Colonic mucosa (tissue), 4 donors: ENCODE results near the gene PDLIM7. TPM values are rescaled to one million over a fixed set of nuclear protein-coding genes. Genes with fewer than 3 reads are reported as not detected.

ENCODE experiments used
- DNase-seq: peaks from one replicate; pipeline ENCODE4 v3.0.0-alpha.2; 2020
- H3K27ac ChIP-seq: fragments of 200-600 bp; one replicate; pipeline ENCODE4 v1.8.0; 2021
- H3K27me3 ChIP-seq: fragments of 200-600 bp; one replicate; pipeline ENCODE4 v1.8.0; 2021
- H3K36me3 ChIP-seq: fragments of 200-600 bp; one replicate; pipeline ENCODE4 v1.8.0; 2021
- H3K4me1 ChIP-seq: fragments of 200-600 bp; one replicate; pipeline ENCODE4 v1.8.0; 2021; ENCODE audit warnings: mild to moderate bottlenecking
- H3K4me3 ChIP-seq: fragments of 200-600 bp; one replicate; pipeline ENCODE4 v1.8.0; 2021
- H3K9ac ChIP-seq, 2 donors: one replicate each; pipeline ENCODE4 v1.7.0; 2013; ENCODE audit warnings: control low read depth in 2 of 2, low read depth in 2 of 2, low read length in 2 of 2
- H3K9me3 ChIP-seq: fragments of 200-600 bp; one replicate; pipeline ENCODE4 v1.8.0; 2021
- CTCF ChIP-seq: fragments of 200-600 bp; IDR thresholded peaks from one replicate; pipeline ENCODE4 v1.8.0; 2022; ENCODE audit warnings: antibody characterized with exemption, mild to moderate bottlenecking
- intact Hi-C: fragments of 100-400 bp; cut with DNase I; formaldehyde crosslinking; loops from one replicate; pipeline ENCODE4 v1.14.1; 2022
- total RNA-seq, 2 donors: library from RNA; stranded (reverse); fragmentation: NEBNext Ultra II Directional in 1 of 2; extraction: Animal tissue kit (Norgen Biotek cat#: 25700) in 1 of 2; gene quantifications; one replicate each; pipeline ENCODE4 v1.2.1, GENCODE V29; 2021
- donor health status: healthy.
- donor health status: DM: no; HTN: no; CAD: no.
- donor health status: DM: no; HTN: no; CAD: no.

The PDLIM7 gene
- total RNA-seq, 2 donors from 2014 or later, result 19.7 to 44.9 TPM

- no peak overlapping the region for H3K4me3 ChIP-seq
- no peak overlapping the region for H3K9ac ChIP-seq
- no peaks in the 10 kb centered on the region for H3K36me3 ChIP-seq
- H3K27me3 ChIP-seq, result peaks cover 3% of the 10 kb centered on the region
- no peak for DNase-seq
- H3K9me3 ChIP-seq, result no peaks in the 10 kb centered on the region
- no peak overlapping the region for H3K27ac ChIP-seq
- no peak for TF ChIP-seq CTCF
- intact Hi-C loops, result no loop called here
- H3K4me1 ChIP-seq, result peaks cover 9% of the 10 kb centered on the region
Observed at GRCh38 chr5:177474846-177475562, 22.4 kb downstream of the PDLIM7 start.

GRCh38 chr5:177474002-177474476 is 23.4 kb downstream of the PDLIM7 start:
- intact Hi-C loops, result no loop called here
- DNase-seq, result no peak
- H3K9ac ChIP-seq, result no peak overlapping the region
- no peak overlapping the region for H3K4me3 ChIP-seq
- no peaks in the 10 kb centered on the region for H3K36me3 ChIP-seq
- H3K27me3 ChIP-seq, result peaks cover 3% of the 10 kb centered on the region
- H3K27ac ChIP-seq, result no peak overlapping the region
- no peaks in the 10 kb centered on the region for H3K9me3 ChIP-seq
- H3K4me1 ChIP-seq, result peaks cover 9% of the 10 kb centered on the region
- no peak for TF ChIP-seq CTCF

GRCh38 chr5:177473443-177474001 is 23.9 kb downstream of the PDLIM7 start, which contains the start of gene DBN1:
TSS of gene DBN1 (minus strand) at chr5:177473634. CDS start at chr5:177473521, 113 bp downstream.
- Histone ChIP-seq H3K4me3 (peak within 1 kb of the TSS; percentile 55), H3K9me3 (no peaks in the 10 kb centered on the region), H3K27ac (no peak within 1 kb of the TSS), H3K9ac (peak within 1 kb of the TSS; percentile 9 to 69), H3K27me3 (peaks cover 3% of the 10 kb centered on the region), H3K36me3 (no peaks in the 10 kb centered on the region), H3K4me1 (peaks cover 9% of the 10 kb centered on the region)
- intact Hi-C loops, result no loop called here
- no peak for DNase-seq
- no peak for TF ChIP-seq CTCF

GRCh38 chr5:177472460-177473442 is 24.7 kb downstream of the PDLIM7 start:
- Histone ChIP-seq H3K27ac (no peak overlapping the region), H3K9ac (peak overlapping the region; percentile 9 to 69), H3K4me3 (peak overlapping the region; percentile 55), H3K27me3 (peaks cover 3% of the 10 kb centered on the region), H3K4me1 (peaks cover 9% of the 10 kb centered on the region), H3K9me3 (no peaks in the 10 kb centered on the region), H3K36me3 (no peaks in the 10 kb centered on the region)
- intact Hi-C loops, result no loop called here
- TF ChIP-seq CTCF, result no peak
- no peak for DNase-seq
